GM10266 (cell line): ENCODE measurements around the gene DYNAP.

Source experiments
- DNase-seq: peaks from one replicate; pipeline ENCODE4 v3.0.0; 2012; ENCODE audit errors: extremely low spot score
- CTCF ChIP-seq: IDR thresholded peaks from 2 replicates; pipeline ENCODE4 v1.5.1; 2012; ENCODE audit warnings: mild to moderate bottlenecking, low read depth; ENCODE audit not compliant: control insufficient read depth, insufficient read depth; ENCODE audit errors: missing control alignments

The DYNAP gene

GRCh38 chr18:54580202-54580729 lies 10.8 kb upstream of the DYNAP start:
- TF ChIP-seq CTCF: no peak

DNA sequence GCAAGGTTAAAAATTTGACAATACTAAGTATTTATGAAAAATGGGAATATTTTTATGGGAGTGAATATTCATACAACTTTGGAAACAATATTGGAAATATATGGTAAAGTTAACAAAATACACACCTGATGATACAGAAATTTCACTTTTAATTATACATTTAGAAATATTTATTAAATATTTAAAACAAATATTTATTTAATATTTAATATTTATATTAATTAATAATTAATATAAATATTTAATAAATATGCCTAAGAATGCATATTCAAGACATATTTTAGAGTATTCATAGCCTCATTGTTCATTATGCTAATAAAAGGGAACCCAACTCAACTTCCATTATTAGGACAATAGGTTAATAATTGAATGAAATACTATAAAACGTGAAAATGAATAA lies 7.0 kb upstream of the DYNAP start:
- TF ChIP-seq CTCF: no peak

More at GRCh38 chr18:54580202-54580729, 10.8 kb upstream of the DYNAP start:
- no peak for DNase-seq

DNA sequence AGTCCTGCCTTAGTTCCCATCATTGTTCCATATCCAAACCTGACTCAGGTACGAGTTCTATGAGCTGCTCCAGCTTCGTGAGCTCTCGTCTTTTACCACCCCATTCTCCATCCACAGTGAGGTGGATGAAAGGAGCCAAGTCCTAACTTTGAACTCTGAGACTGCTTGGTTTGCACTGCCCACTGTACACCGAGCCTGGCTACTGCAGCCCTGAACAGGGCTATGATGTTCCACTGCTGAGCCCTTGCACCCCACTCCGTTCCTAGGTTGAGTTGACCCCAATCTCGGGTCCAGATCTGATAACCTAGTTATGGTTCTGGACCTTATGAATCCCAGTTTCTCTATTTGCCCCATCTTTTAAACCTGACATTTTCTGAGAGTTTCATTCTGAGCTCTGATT lies 5.3 kb upstream of the DYNAP start:
- no peak for DNase-seq
- no peak for TF ChIP-seq CTCF

More for the DNA sequence above, 7.0 kb upstream of the DYNAP start:
- DNase-seq: no peak

DNA sequence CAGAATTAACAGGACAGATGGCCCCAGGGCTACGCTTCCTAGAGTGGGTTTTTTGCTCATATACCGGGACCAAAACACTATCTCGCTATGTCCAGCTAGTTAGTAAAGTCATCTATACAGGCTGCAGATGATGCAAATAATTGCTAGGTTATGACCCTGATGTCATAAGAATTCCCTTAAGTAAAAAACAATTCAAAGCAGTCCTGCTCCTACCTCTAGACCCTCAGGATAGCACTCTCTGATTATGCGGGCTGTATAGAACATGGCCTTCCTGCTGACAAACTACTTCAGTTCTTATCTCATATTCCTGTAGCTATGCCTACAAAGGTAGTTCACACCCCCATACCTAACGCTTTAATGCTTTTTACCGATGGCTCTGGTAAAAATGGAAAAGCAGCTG lies 13.2 kb downstream of the DYNAP start:
- no peak for DNase-seq
- no peak for TF ChIP-seq CTCF

GRCh38 chr18:54606835-54607212 lies 15.8 kb downstream of the DYNAP start:
- DNase-seq: no peak
- no peak for TF ChIP-seq CTCF

DNA sequence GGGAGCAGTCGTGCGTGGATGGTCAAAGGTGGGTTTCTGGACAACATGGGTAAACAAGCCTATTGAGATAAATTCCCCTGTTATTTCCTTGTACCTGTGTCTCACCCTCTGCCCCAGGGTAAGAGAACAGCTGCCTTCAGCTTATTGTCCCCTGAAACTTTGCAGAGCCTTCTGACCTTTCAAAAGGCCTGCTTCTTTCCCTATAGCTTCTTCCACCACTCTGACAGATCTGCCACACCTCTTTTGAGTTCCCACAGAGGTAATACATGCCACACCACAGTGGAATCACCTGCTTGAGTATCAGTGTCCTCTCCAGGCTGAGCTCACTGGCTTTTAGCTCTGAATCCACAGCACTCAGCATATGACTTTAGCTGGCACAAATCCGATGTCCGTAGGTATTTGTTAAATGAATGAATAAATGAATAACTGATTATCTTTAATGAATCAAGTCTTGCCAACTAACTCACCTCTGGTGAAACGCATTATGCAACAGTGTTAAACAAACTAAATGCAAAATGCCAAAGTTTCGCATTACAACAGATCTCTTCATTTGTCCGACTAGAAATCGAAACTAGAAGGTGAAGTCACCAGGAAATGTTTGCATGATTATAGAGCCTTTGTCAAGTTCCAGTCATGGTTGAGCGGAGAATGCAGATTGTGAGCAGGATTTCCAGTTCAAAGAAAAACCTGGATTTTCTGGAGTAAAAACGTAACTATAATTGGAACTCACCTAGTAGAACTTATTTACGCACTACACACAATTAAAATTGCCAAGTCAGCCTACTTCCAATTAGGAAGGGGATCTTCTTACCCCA lies 16.4 kb downstream of the DYNAP start:
- no peak for TF ChIP-seq CTCF
- no peak for DNase-seq

- no peak for TF ChIP-seq CTCF
- no peak for DNase-seq
Observed at GRCh38 chr18:54608028-54608642, 17.1 kb downstream of the DYNAP start.
